ENCODE measurements around the gene SLC2A3.
"Not testable (repeated sequence)": the region's sequence is repeated elsewhere in the genome, so short reads cannot be mapped to it uniquely, and the experiment has no call there.

DNA sequence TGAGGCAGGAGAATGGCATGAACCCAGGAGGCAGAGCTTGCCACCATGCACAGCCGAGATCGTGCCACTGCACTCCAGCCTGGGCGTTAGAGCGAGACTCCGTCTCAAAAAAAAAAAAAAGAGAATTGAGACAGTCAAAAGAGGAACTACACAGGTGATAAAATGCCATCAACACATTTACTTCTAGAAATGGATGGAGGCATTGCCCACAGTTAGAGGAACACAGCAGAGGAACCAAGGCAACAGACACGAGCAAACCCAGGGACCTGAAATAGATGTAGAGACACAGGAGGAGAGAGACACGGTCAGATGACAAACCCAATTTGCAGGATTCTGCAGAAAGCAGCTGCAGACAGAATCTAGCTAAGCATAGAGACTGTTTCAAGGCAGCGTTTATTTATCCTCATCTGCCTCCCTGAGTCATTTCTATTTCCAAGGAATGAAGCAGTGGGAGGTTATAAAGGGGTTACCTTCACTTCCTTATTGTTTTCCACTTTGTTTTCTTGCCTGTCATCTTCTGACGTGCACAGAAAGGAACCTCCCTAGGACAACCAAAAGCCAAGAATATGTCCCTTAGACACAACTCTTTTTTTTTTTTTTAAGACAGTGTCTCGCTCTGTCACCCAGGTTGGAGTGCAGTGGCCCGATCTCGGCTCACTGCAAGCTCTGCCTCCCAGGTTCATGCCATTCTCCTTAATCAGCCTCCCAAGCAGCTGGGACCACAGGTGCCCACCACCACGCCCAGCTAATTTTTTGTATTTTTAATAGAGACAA, 41.6 kb upstream of the SLC2A3 start:
- TF ChIP-seq, protein P1, sequence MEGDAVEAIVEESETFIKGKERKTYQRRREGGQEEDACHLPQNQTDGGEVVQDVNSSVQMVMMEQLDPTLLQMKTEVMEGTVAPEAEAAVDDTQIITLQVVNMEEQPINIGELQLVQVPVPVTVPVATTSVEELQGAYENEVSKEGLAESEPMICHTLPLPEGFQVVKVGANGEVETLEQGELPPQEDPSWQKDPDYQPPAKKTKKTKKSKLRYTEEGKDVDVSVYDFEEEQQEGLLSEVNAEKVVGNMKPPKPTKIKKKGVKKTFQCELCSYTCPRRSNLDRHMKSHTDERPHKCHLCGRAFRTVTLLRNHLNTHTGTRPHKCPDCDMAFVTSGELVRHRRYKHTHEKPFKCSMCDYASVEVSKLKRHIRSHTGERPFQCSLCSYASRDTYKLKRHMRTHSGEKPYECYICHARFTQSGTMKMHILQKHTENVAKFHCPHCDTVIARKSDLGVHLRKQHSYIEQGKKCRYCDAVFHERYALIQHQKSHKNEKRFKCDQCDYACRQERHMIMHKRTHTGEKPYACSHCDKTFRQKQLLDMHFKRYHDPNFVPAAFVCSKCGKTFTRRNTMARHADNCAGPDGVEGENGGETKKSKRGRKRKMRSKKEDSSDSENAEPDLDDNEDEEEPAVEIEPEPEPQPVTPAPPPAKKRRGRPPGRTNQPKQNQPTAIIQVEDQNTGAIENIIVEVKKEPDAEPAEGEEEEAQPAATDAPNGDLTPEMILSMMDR (IDR thresholded peaks at IDR 0.05), result not testable (repeated sequence)
- not testable (repeated sequence) for TF ChIP-seq EZH2 (IDR thresholded peaks at IDR 0.05)

Measured in neural progenitor cell (in vitro differentiated cells).